Smooth muscle cell of trachea (primary cell): Measurements from ENCODE around the gene AKAP13. TPM values are rescaled to one million over a fixed set of nuclear protein-coding genes. Genes with fewer than 3 reads are reported as not detected.

Source experiments
- total RNA-seq: library from RNA; depleted of rRNA; stranded (reverse); fragments of >200 nt; gene quantifications from 2 replicates; pipeline ENCODE4 v1.2.1, GENCODE V29; 2014

The AKAP13 gene, protein sequence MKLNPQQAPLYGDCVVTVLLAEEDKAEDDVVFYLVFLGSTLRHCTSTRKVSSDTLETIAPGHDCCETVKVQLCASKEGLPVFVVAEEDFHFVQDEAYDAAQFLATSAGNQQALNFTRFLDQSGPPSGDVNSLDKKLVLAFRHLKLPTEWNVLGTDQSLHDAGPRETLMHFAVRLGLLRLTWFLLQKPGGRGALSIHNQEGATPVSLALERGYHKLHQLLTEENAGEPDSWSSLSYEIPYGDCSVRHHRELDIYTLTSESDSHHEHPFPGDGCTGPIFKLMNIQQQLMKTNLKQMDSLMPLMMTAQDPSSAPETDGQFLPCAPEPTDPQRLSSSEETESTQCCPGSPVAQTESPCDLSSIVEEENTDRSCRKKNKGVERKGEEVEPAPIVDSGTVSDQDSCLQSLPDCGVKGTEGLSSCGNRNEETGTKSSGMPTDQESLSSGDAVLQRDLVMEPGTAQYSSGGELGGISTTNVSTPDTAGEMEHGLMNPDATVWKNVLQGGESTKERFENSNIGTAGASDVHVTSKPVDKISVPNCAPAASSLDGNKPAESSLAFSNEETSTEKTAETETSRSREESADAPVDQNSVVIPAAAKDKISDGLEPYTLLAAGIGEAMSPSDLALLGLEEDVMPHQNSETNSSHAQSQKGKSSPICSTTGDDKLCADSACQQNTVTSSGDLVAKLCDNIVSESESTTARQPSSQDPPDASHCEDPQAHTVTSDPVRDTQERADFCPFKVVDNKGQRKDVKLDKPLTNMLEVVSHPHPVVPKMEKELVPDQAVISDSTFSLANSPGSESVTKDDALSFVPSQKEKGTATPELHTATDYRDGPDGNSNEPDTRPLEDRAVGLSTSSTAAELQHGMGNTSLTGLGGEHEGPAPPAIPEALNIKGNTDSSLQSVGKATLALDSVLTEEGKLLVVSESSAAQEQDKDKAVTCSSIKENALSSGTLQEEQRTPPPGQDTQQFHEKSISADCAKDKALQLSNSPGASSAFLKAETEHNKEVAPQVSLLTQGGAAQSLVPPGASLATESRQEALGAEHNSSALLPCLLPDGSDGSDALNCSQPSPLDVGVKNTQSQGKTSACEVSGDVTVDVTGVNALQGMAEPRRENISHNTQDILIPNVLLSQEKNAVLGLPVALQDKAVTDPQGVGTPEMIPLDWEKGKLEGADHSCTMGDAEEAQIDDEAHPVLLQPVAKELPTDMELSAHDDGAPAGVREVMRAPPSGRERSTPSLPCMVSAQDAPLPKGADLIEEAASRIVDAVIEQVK (N-terminal part only)
- 68.1 and 88.7 TPM in 2 replicates for total RNA-seq

DNA sequence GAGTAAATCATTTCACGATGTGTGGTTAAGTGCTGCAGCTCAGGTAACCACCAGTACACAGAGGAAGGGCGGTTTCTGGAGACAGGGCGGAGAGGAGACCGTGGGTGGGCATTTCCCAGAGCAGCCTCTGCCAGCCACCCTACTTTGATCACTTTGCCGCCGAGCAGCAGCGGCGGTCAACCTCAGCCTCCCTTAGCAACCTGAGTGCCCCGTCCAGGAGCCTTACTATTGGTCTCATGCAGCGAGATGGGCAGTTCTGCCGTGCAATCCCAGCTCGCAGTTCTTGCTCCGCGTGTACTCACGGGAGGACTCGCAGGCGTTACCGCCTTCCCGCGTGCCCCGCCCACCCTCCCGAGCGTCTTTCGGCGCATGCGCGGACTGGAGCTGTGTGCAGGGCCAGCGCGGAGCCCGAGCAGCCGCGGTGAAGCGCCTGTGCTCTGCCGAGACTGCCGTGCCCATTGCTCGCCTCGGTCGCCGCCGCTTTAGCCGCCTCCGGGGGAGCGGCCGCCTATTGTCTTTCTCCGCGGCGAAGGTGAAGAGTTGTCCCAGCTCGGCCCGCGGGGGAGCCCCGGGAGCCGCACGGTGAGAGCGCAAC is at the start of gene AKAP13:
AKAP13 (plus strand) TSS at position 387 of the 595 bp plus-strand sequence. CDS start 105,118 bp downstream, outside the sequence.

DNA sequence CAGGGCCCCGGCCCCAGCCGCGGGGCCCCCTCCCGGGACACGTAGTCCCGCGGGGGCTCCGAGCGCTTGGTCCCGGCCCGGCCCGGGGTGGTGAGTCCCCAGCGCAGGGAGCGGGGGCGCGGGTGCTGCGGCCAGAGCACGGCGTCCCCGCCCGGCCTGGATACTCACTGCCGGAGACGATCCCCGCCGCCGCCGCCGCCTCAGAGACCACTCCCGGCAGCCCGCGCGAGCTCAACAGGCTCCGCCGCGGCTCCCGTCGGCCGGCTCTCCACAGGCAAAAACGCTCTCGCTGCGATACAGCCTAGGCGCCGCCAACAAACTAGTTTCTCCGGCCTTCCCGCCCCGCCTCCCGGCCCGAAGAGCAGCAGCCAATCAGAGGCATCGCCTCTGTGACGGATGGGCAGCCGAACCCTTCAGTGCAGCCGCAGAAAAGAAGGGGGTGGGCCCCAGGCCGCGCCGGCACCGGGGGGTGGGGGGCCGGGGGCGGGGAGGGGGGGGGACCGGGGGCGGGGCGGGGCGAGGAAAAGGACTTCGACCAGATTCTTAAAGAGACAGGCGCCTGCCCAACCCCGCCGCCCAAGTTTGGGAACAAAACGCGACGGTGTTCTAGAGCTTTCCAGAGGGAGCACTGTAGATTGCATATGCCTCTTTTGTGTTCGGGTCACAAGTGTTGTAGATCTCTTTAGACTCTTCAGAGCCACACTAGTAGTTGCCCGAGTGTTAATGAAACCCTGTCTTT is 414.4 kb downstream of the AKAP13 start, which contains the start of gene KLHL25:
KLHL25 (minus strand) TSS at position 328 of the 739 bp plus-strand sequence. CDS start 25,115 bp downstream, outside the sequence.

